ENCODE results near the gene EVI5L. TPM values are rescaled to one million over a fixed set of nuclear protein-coding genes. Genes with fewer than 3 reads are reported as not detected.
"Not testable (repeated sequence)": the region's sequence is repeated elsewhere in the genome, so short reads cannot be mapped to it uniquely, and the experiment has no call there.

The EVI5L gene
- total RNA-seq, 4 donors from 2014 or later = 6.9 to 10.8 (median 7.9) TPM

GRCh38 chr19:7855426-7856108 lies 25.5 kb downstream of the EVI5L start:
- no peak for DNase-seq (ENCODE audit: low spot score)
- no peak for TF ChIP-seq CTCF (IDR thresholded peaks at IDR 0.05)
- no peak for ATAC-seq (ENCODE audit: low FRiP score)

GRCh38 chr19:7856109-7856591 lies 26.1 kb downstream of the EVI5L start:
- ATAC-seq (ENCODE audit: low FRiP score) (no peak), DNase-seq (ENCODE audit: low spot score) (no peak)
- TF ChIP-seq CTCF (IDR thresholded peaks at IDR 0.05) = no peak

GRCh38 chr19:7856679-7857663 lies 27.0 kb downstream of the EVI5L start:
- TF ChIP-seq CTCF (IDR thresholded peaks at IDR 0.05) = no peak
- ATAC-seq (ENCODE audit: low FRiP score) = no peak
- no peak for DNase-seq (ENCODE audit: low spot score)

GRCh38 chr19:7857727-7858108 lies 27.7 kb downstream of the EVI5L start:
- no peak for ATAC-seq (ENCODE audit: low FRiP score)
- TF ChIP-seq CTCF (IDR thresholded peaks at IDR 0.05) = no peak
- no peak for DNase-seq (ENCODE audit: low spot score)

- DNase-seq (ENCODE audit: low spot score) = no peak
- no peak for ATAC-seq (ENCODE audit: low FRiP score)
- TF ChIP-seq CTCF (IDR thresholded peaks at IDR 0.05) = no peak
Observed at GRCh38 chr19:7858109-7858770, 28.2 kb downstream of the EVI5L start.

- ATAC-seq (ENCODE audit: low FRiP score); DNase-seq (ENCODE audit: low spot score): not testable (repeated sequence)
Observed at GRCh38 chr19:7859087-7859486, 29.1 kb downstream of the EVI5L start.

All from omental fat pad (tissue), 4 donors.